ENCODE measurements around the gene PCDHGB3. TPM values are rescaled to one million over a fixed set of nuclear protein-coding genes. Genes with fewer than 3 reads are reported as not detected.
"Not testable (repeated sequence)": the region's sequence is repeated elsewhere in the genome, so short reads cannot be mapped to it uniquely, and the experiment has no call there.

PCDHGB3 gene
- total and polyA plus RNA-seq, 5 donors: 1.7 to 5.5 (median 4.8) TPM

DNA sequence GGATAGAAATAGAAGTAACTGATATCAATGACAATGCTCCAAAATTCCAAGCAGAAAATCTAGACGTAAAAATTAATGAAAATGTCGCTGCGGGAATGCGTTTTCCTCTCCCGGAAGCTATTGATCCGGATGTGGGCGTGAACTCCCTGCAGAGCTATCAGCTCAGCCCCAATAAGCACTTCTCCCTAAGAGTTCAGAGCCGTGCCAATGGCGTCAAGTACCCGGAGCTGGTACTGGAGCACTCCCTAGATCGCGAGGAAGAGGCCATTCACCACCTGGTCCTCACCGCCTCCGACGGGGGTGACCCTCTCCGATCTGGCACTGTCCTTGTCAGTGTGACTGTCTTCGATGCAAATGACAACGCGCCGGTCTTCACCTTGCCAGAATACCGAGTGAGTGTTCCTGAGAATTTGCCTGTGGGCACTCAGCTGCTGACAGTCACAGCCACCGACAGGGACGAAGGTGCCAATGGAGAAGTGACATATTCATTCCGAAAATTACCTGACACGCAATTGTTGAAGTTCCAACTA is 43.6 kb downstream of the PCDHGB3 start:
- peak overlapping the region; percentile 32 for H3K4me3 ChIP-seq (ENCODE audit: low read length)

DNA sequence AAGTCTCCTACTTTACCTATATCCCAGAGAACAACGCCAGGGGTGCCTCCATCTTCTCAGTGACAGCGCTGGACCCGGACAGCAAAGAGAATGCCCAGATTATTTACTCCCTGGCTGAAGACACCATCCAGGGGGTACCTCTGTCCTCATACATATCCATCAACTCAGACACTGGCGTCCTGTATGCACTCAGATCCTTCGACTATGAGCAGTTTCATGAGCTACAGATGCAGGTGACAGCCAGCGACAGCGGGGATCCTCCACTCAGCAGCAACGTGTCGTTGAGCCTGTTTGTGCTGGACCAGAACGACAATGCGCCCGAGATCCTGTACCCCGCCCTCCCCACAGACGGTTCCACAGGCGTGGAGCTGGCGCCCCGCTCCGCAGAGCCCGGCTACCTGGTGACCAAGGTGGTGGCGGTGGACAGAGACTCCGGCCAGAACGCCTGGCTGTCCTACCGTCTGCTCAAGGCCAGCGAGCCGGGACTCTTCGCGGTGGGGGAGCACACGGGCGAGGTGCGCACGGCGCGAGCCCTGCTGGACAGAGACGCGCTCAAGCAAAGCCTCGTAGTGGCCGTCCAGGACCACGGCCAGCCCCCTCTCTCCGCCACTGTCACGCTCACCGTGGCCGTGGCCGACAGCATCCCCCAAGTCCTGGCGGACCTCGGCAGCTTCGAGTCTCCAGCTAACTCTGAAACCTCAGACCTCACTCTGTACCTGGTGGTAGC is 44.7 kb downstream of the PCDHGB3 start:
- not testable (repeated sequence) for H3K4me3 ChIP-seq (ENCODE audit: low read length); H3K27ac ChIP-seq (ENCODE audit: low read length); H3K27me3 ChIP-seq (ENCODE audit: control insufficient read depth, insufficient read depth); ATAC-seq; H3K9me3 ChIP-seq (ENCODE audit: control insufficient read depth, low read length); H3K4me1 ChIP-seq (ENCODE audit: control insufficient read depth, insufficient read depth, low read length); DNase-seq
- WGBS: 28% methylated on average over 46 of the region's 46 CpGs
- intact Hi-C loops (cut with DNase I): loop anchor here in 2 of 4 donors (5.0 to 10.0 kb wide), 2 partner anchors 110 to 143 kb away; no protein-coding TSS in a partner anchor

More for the DNA sequence above, 43.6 kb downstream of the PCDHGB3 start:
- intact Hi-C loops (cut with DNase I): loop anchor here in 1 of 4 donors (10.0 kb wide), 1 partner anchor 111 kb away; no protein-coding TSS in a partner anchor
- peaks cover 5% of the 10 kb centered on the region for H3K9me3 ChIP-seq (ENCODE audit: control insufficient read depth, low read length)
- H3K27me3 ChIP-seq (ENCODE audit: control insufficient read depth, insufficient read depth): no peaks in the 10 kb centered on the region
- H3K4me1 ChIP-seq (ENCODE audit: control insufficient read depth, insufficient read depth, low read length): no peaks in the 10 kb centered on the region
- no peak for ATAC-seq
- DNase-seq: no peak
- H3K27ac ChIP-seq (ENCODE audit: low read length): no peak overlapping the region
- 24% methylated on average over 25 of the region's 25 CpGs for WGBS

DNA sequence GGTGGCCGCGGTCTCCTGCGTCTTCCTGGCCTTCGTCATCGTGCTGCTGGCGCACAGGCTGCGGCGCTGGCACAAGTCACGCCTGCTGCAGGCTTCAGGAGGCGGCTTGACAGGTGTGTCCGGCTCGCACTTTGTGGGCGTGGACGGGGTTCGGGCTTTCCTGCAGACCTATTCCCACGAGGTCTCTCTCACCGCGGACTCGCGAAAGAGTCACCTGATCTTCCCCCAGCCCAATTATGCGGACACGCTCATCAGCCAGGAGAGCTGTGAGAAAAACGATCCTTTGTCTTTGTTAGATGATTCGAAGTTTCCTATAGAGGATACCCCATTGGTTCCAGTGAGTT is 45.2 kb downstream of the PCDHGB3 start:
- H3K27ac ChIP-seq (ENCODE audit: low read length); DNase-seq; ATAC-seq; H3K4me1 ChIP-seq (ENCODE audit: control insufficient read depth, insufficient read depth, low read length); H3K4me3 ChIP-seq (ENCODE audit: low read length); H3K9me3 ChIP-seq (ENCODE audit: control insufficient read depth, low read length); H3K27me3 ChIP-seq (ENCODE audit: control insufficient read depth, insufficient read depth): not testable (repeated sequence)
- WGBS: 29% methylated on average over 24 of the region's 24 CpGs
- intact Hi-C loops (cut with DNase I): loop anchor here in 2 of 4 donors (5.0 to 10.0 kb wide), 2 partner anchors 110 to 142 kb away; no protein-coding TSS in a partner anchor

GRCh38 chr5:141417494-141418172 is 47.6 kb downstream of the PCDHGB3 start, which contains the start of gene PCDHGB7:
Gene PCDHGB7, plus strand, starts transcription at chr5:141417677. Its CDS starts 183 bp downstream, at chr5:141417860.
- DNase-seq (peak; percentile 71 to 92 (median 90)), ATAC-seq (peak; percentile 93 to 96)
- not testable (repeated sequence) for H3K4me1 ChIP-seq (ENCODE audit: control insufficient read depth, insufficient read depth, low read length); H3K27me3 ChIP-seq (ENCODE audit: control insufficient read depth, insufficient read depth); H3K27ac ChIP-seq (ENCODE audit: low read length)
- intact Hi-C loops (cut with DNase I): loop anchor here in 2 of 4 donors (5.0 to 10.0 kb wide), 2 partner anchors 107 to 140 kb away; no protein-coding TSS in a partner anchor
- H3K4me3 ChIP-seq (ENCODE audit: low read length): peak within 1 kb of the TSS; percentile 61
- WGBS: 6% methylated on average over 47 of the region's 47 CpGs
- peaks cover 15% of the 10 kb centered on the region for H3K9me3 ChIP-seq (ENCODE audit: control insufficient read depth, low read length)

DNA sequence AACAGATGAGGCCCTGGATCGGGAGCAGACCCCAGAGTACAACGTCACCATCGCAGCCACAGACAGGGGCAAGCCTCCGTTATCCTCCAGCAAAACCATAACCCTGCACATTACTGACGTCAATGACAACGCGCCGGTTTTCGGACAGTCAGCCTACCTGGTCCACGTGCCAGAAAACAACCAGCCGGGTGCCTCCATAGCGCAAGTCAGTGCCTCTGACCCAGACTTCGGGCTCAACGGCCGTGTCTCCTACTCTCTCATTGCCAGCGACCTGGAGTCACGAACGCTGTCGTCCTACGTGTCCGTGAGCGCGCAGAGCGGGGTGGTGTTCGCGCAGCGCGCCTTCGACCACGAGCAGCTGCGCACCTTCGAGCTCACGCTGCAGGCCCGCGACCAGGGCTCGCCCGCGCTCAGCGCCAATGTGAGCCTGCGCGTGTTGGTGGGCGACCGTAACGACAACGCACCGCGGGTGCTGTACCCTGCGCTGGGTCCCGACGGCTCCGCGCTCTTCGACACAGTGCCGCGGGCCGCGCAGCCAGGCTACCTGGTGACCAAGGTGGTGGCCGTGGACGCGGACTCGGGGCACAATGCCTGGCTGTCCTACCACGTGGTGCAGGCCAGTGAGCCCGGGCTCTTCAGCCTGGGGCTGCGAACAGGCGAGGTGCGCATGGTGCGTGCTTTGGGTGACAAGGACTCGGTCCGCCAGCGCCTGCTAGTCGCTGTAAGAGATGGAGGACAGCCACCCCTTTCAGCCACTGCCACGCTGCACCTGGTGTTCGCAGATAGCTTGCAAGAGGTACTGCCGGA is 49.2 kb downstream of the PCDHGB3 start:
- H3K27me3 ChIP-seq (ENCODE audit: control insufficient read depth, insufficient read depth): no peaks in the 10 kb centered on the region
- peaks cover 2% of the 10 kb centered on the region for H3K4me1 ChIP-seq (ENCODE audit: control insufficient read depth, insufficient read depth, low read length)
- no peak for DNase-seq
- intact Hi-C loops (cut with DNase I): loop anchor here in 2 of 4 donors (5.0 to 10.0 kb wide), 2 partner anchors 106 to 138 kb away; no protein-coding TSS in a partner anchor
- H3K9me3 ChIP-seq (ENCODE audit: control insufficient read depth, low read length): peaks cover 18% of the 10 kb centered on the region
- H3K4me3 ChIP-seq (ENCODE audit: low read length): no peak overlapping the region
- no peak for ATAC-seq
- 30% methylated on average over 74 of the region's 74 CpGs for WGBS
- H3K27ac ChIP-seq (ENCODE audit: low read length): no peak overlapping the region

DNA sequence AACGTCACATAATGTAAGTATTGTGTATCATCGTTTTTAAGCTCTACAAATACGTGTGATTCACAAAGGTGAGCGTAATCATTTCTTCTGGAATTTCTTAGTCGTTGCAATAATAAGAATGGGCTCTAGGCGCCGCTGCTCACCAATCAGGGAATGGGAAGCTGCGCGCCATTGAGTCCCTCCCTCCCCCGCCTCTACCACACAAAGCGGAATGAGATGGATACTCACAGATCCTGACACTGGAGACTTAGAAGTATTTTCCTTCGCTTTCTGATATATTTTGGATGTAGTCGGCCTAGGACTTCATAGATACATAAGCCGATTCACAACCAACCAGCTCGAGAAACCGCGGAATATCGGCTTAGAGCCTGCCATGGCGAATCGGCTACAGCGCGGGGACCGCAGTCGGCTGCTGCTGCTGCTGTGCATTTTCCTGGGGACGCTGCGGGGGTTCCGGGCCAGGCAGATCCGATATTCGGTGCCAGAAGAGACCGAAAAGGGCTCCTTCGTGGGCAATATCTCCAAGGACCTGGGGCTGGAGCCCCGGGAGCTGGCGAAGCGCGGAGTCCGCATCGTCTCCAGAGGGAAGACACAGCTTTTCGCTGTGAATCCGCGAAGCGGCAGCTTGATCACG is 50.9 kb downstream of the PCDHGB3 start, which contains the start of gene PCDHGA11:
Gene PCDHGA11, plus strand, starts transcription at position 197 of the 634 bp plus-strand sequence. Its CDS starts 177 bp downstream, at position 374.
- DNase-seq: peak in 1 of 3 donors; percentile 56
- H3K9me3 ChIP-seq (ENCODE audit: control insufficient read depth, low read length): peaks cover 16% of the 10 kb centered on the region
- H3K27ac ChIP-seq (ENCODE audit: low read length): no peak within 1 kb of the TSS
- peaks cover 2% of the 10 kb centered on the region for H3K4me1 ChIP-seq (ENCODE audit: control insufficient read depth, insufficient read depth, low read length)
- no peaks in the 10 kb centered on the region for H3K27me3 ChIP-seq (ENCODE audit: control insufficient read depth, insufficient read depth)
- WGBS: 13% methylated on average over 42 of the region's 42 CpGs
- peak within 1 kb of the TSS; percentile 49 for H3K4me3 ChIP-seq (ENCODE audit: low read length)
- peak in 1 of 2 donors; percentile 39 for ATAC-seq
- intact Hi-C loops (cut with DNase I): loop anchor here in 2 of 4 donors (10.0 kb wide), 2 partner anchors 46 to 104 kb away; partner anchors contain the start of genes PCDHGA6 (in 1 of the 2) and PCDHGB3 (in 1 of the 2)

DNA sequence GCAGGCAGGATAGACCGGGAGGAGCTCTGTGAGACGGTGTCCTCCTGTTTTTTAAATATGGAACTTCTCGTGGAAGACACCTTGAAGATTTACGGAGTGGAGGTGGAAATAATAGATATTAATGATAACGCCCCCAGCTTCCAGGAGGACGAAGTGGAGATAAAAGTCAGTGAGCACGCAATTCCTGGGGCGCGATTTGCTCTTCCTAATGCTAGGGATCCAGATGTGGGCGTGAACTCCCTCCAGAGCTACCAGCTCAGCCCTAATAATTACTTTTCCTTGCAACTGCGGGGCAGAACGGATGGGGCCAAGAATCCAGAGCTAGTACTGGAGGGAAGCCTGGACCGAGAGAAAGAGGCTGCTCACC is 51.4 kb downstream of the PCDHGB3 start:
- Histone ChIP-seq H3K27me3 (ENCODE audit: control insufficient read depth, insufficient read depth) (no peaks in the 10 kb centered on the region), H3K9me3 (ENCODE audit: control insufficient read depth, low read length) (peaks cover 19% of the 10 kb centered on the region), H3K27ac (ENCODE audit: low read length) (no peak overlapping the region), H3K4me3 (ENCODE audit: low read length) (peak overlapping the region; percentile 49), H3K4me1 (ENCODE audit: control insufficient read depth, insufficient read depth, low read length) (peaks cover 2% of the 10 kb centered on the region)
- DNase-seq (no peak), ATAC-seq (no peak)
- 14% methylated on average over 13 of the region's 13 CpGs for WGBS
- intact Hi-C loops (cut with DNase I): loop anchor here in 2 of 4 donors (10.0 kb wide), 2 partner anchors 47 to 103 kb away; partner anchors contain the start of genes PCDHGA6 (in 1 of the 2) and PCDHGB3 (in 1 of the 2)

Other genes starting within 250 kb of the PCDHGB3 start
Only the 30 nearest of the 37 such genes appear.
- 1 to 10 TPM; 1.7 to 2.4 (median 2.1) TPM for gene PCDHB9, start 183.1 kb upstream of the PCDHGB3 start, total RNA-seq
- 0.63 TPM for gene PCDHB9, start 183.1 kb upstream of the PCDHGB3 start, polyA plus RNA-seq
- 1 to 10 TPM; 1.1 to 2.0 (median 1.5) TPM for gene PCDHB10, start 177.9 kb upstream of the PCDHGB3 start, total RNA-seq
- gene PCDHB10, start 177.9 kb upstream of the PCDHGB3 start, polyA plus RNA-seq: 1.00 TPM
- gene PCDHB11, start 170.6 kb upstream of the PCDHGB3 start, total RNA-seq: 1 to 10 TPM; 1.9 to 2.9 (median 2.5) TPM
- gene PCDHB11, start 170.6 kb upstream of the PCDHGB3 start, polyA plus RNA-seq: 0.48 TPM
- 1 to 10 TPM; 1.7 to 3.3 (median 2.8) TPM for gene PCDHB12, start 161.5 kb upstream of the PCDHGB3 start, total RNA-seq
- 0.72 TPM for gene PCDHB12, start 161.5 kb upstream of the PCDHGB3 start, polyA plus RNA-seq
- 1 to 10 TPM; 4.3 to 5.8 (median 5.3) TPM for gene PCDHB13, start 156.3 kb upstream of the PCDHGB3 start, total RNA-seq
- 1.7 TPM for gene PCDHB13, start 156.3 kb upstream of the PCDHGB3 start, polyA plus RNA-seq
- gene PCDHB14, start 146.9 kb upstream of the PCDHGB3 start, total RNA-seq: 1 to 10 TPM; 4.3 to 5.9 (median 5.3) TPM
- gene PCDHB14, start 146.9 kb upstream of the PCDHGB3 start, polyA plus RNA-seq: 2.3 TPM
- gene PCDHB15, start 124.8 kb upstream of the PCDHGB3 start, total RNA-seq: 1 to 10 TPM; 2.9 to 6.7 (median 5.3) TPM
- 2.5 TPM for gene PCDHB15, start 124.8 kb upstream of the PCDHGB3 start, polyA plus RNA-seq
- under 1 TPM in 2 of 4 donors, not detected in 2; 0.17 to 0.37 TPM for gene SLC25A2, start 66.2 kb upstream of the PCDHGB3 start, total RNA-seq
- 0.14 TPM for gene SLC25A2, start 66.2 kb upstream of the PCDHGB3 start, polyA plus RNA-seq
- 100 to 1,000 TPM in 1 of 4 donors, 10 to 100 TPM in 3; 86.7 to 109 (median 95.1) TPM for gene TAF7, start 49.5 kb upstream of the PCDHGB3 start, total RNA-seq
- gene TAF7, start 49.5 kb upstream of the PCDHGB3 start, polyA plus RNA-seq: 94.6 TPM
- gene PCDHGA1, start 39.7 kb upstream of the PCDHGB3 start, total RNA-seq: 1 to 10 TPM; 1.7 to 2.8 (median 1.8) TPM
- gene PCDHGA1, start 39.7 kb upstream of the PCDHGB3 start, polyA plus RNA-seq: 0.70 TPM
- 1 to 10 TPM; 6.4 to 9.4 (median 7.1) TPM for gene PCDHGA2, start 31.5 kb upstream of the PCDHGB3 start, total RNA-seq
- gene PCDHGA2, start 31.5 kb upstream of the PCDHGB3 start, polyA plus RNA-seq: 2.2 TPM
- gene PCDHGA3, start 26.4 kb upstream of the PCDHGB3 start, total RNA-seq: 1 to 10 TPM; 4.9 to 7.7 (median 5.6) TPM
- 2.1 TPM for gene PCDHGA3, start 26.4 kb upstream of the PCDHGB3 start, polyA plus RNA-seq
- 1 to 10 TPM; 2.7 to 4.4 (median 3.8) TPM for gene PCDHGB1, start 20.1 kb upstream of the PCDHGB3 start, total RNA-seq
- gene PCDHGB1, start 20.1 kb upstream of the PCDHGB3 start, polyA plus RNA-seq: 1.3 TPM
- gene PCDHGA4, start 15.2 kb upstream of the PCDHGB3 start, total RNA-seq: 1 to 10 TPM; 4.4 to 5.8 (median 5.7) TPM
- gene PCDHGA4, start 15.2 kb upstream of the PCDHGB3 start, polyA plus RNA-seq: 1.7 TPM
- 1 to 10 TPM; 3.5 to 6.5 (median 5.0) TPM for gene PCDHGB2, start 10.2 kb upstream of the PCDHGB3 start, total RNA-seq
- gene PCDHGB2, start 10.2 kb upstream of the PCDHGB3 start, polyA plus RNA-seq: 1.9 TPM
- 1 to 10 TPM; 3.4 to 4.7 (median 4.2) TPM for gene PCDHGA5, start 6.1 kb upstream of the PCDHGB3 start, total RNA-seq
- 2.0 TPM for gene PCDHGA5, start 6.1 kb upstream of the PCDHGB3 start, polyA plus RNA-seq
- gene PCDHGA6, start 3.6 kb downstream of the PCDHGB3 start, total RNA-seq: 1 to 10 TPM; 3.7 to 5.3 (median 4.9) TPM
- 2.2 TPM for gene PCDHGA6, start 3.6 kb downstream of the PCDHGB3 start, polyA plus RNA-seq
- 1 to 10 TPM; 3.9 to 5.2 (median 4.5) TPM for gene PCDHGA7, start 12.5 kb downstream of the PCDHGB3 start, total RNA-seq
- gene PCDHGA7, start 12.5 kb downstream of the PCDHGB3 start, polyA plus RNA-seq: 1.8 TPM
- 1 to 10 TPM; 4.8 to 5.5 (median 5.3) TPM for gene PCDHGB4, start 17.5 kb downstream of the PCDHGB3 start, total RNA-seq
- gene PCDHGB4, start 17.5 kb downstream of the PCDHGB3 start, polyA plus RNA-seq: 2.0 TPM
- gene PCDHGA8, start 22.4 kb downstream of the PCDHGB3 start, total RNA-seq: 1 to 10 TPM; 4.0 to 5.2 (median 4.3) TPM
- 1.3 TPM for gene PCDHGA8, start 22.4 kb downstream of the PCDHGB3 start, polyA plus RNA-seq
- gene PCDHGB5, start 27.7 kb downstream of the PCDHGB3 start, total RNA-seq: 1 to 10 TPM; 6.4 to 8.6 (median 6.8) TPM
- gene PCDHGB5, start 27.7 kb downstream of the PCDHGB3 start, polyA plus RNA-seq: 3.3 TPM
- gene PCDHGA9, start 32.5 kb downstream of the PCDHGB3 start, total RNA-seq: 1 to 10 TPM; 3.7 to 5.4 (median 3.7) TPM
- 1.6 TPM for gene PCDHGA9, start 32.5 kb downstream of the PCDHGB3 start, polyA plus RNA-seq
- 1 to 10 TPM; 5.9 to 6.6 (median 6.3) TPM for gene PCDHGB6, start 37.8 kb downstream of the PCDHGB3 start, total RNA-seq
- gene PCDHGB6, start 37.8 kb downstream of the PCDHGB3 start, polyA plus RNA-seq: 3.1 TPM
- 1 to 10 TPM; 3.9 to 5.3 (median 4.5) TPM for gene PCDHGA10, start 42.7 kb downstream of the PCDHGB3 start, total RNA-seq
- 1.6 TPM for gene PCDHGA10, start 42.7 kb downstream of the PCDHGB3 start, polyA plus RNA-seq
- 10 to 100 TPM in 3 of 4 donors, 1 to 10 TPM in 1; 9.7 to 10.6 (median 10.5) TPM for gene PCDHGB7, start 47.4 kb downstream of the PCDHGB3 start, total RNA-seq
- gene PCDHGB7, start 47.4 kb downstream of the PCDHGB3 start, polyA plus RNA-seq: 3.5 TPM
- 1 to 10 TPM; 3.1 to 4.2 (median 3.6) TPM for gene PCDHGA11, start 50.8 kb downstream of the PCDHGB3 start, total RNA-seq
- gene PCDHGA11, start 50.8 kb downstream of the PCDHGB3 start, polyA plus RNA-seq: 2.2 TPM
- gene PCDHGA12, start 60.3 kb downstream of the PCDHGB3 start, total RNA-seq: 1 to 10 TPM; 4.8 to 7.1 (median 5.6) TPM
- gene PCDHGA12, start 60.3 kb downstream of the PCDHGB3 start, polyA plus RNA-seq: 2.7 TPM
- 10 to 100 TPM; 19.6 to 42.5 (median 33.5) TPM for gene PCDHGC3, start 105.7 kb downstream of the PCDHGB3 start, total RNA-seq
- gene PCDHGC3, start 105.7 kb downstream of the PCDHGB3 start, polyA plus RNA-seq: 35.5 TPM
- 1 to 10 TPM; 1.4 to 2.3 (median 1.8) TPM for gene PCDHGC4, start 114.8 kb downstream of the PCDHGB3 start, total RNA-seq
- 1.3 TPM for gene PCDHGC4, start 114.8 kb downstream of the PCDHGB3 start, polyA plus RNA-seq
- 1 to 10 TPM; 1.4 to 2.3 (median 1.9) TPM for gene PCDHGC5, start 118.8 kb downstream of the PCDHGB3 start, total RNA-seq
- gene PCDHGC5, start 118.8 kb downstream of the PCDHGB3 start, polyA plus RNA-seq: 1.4 TPM

Data from right cardiac atrium (tissue), 5 donors.